ENCODE data around the gene CYP2W1.

Gene CYP2W1

GRCh38 chr7:1014681-1015080 lies 31.7 kb downstream of the CYP2W1 start:
- TF ChIP-seq GABPA (IDR thresholded peaks at IDR 0.05; ENCODE audit: low read depth), result no peak
- no peak for TF ChIP-seq POLR2AphosphoS5 (IDR thresholded peaks at IDR 0.05; ENCODE audit: low read depth)
- no peak for TF ChIP-seq CTCF (IDR thresholded peaks at IDR 0.05; ENCODE audit: insufficient read depth, low read length)
- no peak for TF ChIP-seq SPI1 (IDR thresholded peaks at IDR 0.05; ENCODE audit: borderline replicate concordance, low read depth)
- TF ChIP-seq REST (IDR thresholded peaks at IDR 0.05; ENCODE audit: insufficient replicate concordance, low read depth), result no peak
- no peak for DNase-seq (ENCODE audit: low read depth in 1 of 2, low spot score in 1 of 2)
- Histone ChIP-seq H3K27ac (replicated peaks) (no peak overlapping the region), H3K4me3 (replicated peaks; ENCODE audit: insufficient read depth, low read length) (no peak overlapping the region), H3K27me3 (ENCODE audit: insufficient read depth, poor library complexity, severe bottlenecking) (no peaks in the 10 kb centered on the region)

GRCh38 chr7:1015196-1016121 lies 32.5 kb downstream of the CYP2W1 start:
- no peak overlapping the region for H3K4me3 ChIP-seq (replicated peaks; ENCODE audit: insufficient read depth, low read length)
- H3K27ac ChIP-seq (replicated peaks), result no peak overlapping the region
- no peaks in the 10 kb centered on the region for H3K27me3 ChIP-seq (ENCODE audit: insufficient read depth, poor library complexity, severe bottlenecking)
- TF ChIP-seq SPI1 (IDR thresholded peaks at IDR 0.05; ENCODE audit: borderline replicate concordance, low read depth), result no peak
- TF ChIP-seq POLR2AphosphoS5 (IDR thresholded peaks at IDR 0.05; ENCODE audit: low read depth), result no peak
- no peak for TF ChIP-seq REST (IDR thresholded peaks at IDR 0.05; ENCODE audit: insufficient replicate concordance, low read depth)
- TF ChIP-seq GABPA (IDR thresholded peaks at IDR 0.05; ENCODE audit: low read depth), result no peak
- no peak for TF ChIP-seq CTCF (IDR thresholded peaks at IDR 0.05; ENCODE audit: insufficient read depth, low read length)
- no peak for DNase-seq (ENCODE audit: low read depth in 1 of 2, low spot score in 1 of 2)

- DNase-seq (ENCODE audit: low read depth in 1 of 2, low spot score in 1 of 2), result no peak
- TF ChIP-seq POLR2AphosphoS5 (IDR thresholded peaks at IDR 0.05; ENCODE audit: low read depth) (no peak), SPI1 (IDR thresholded peaks at IDR 0.05; ENCODE audit: borderline replicate concordance, low read depth) (no peak), GABPA (IDR thresholded peaks at IDR 0.05; ENCODE audit: low read depth) (no peak), CTCF (IDR thresholded peaks at IDR 0.05; ENCODE audit: insufficient read depth, low read length) (no peak), REST (IDR thresholded peaks at IDR 0.05; ENCODE audit: insufficient replicate concordance, low read depth) (no peak)
- Histone ChIP-seq H3K27ac (replicated peaks) (no peak overlapping the region), H3K27me3 (ENCODE audit: insufficient read depth, poor library complexity, severe bottlenecking) (no peaks in the 10 kb centered on the region), H3K4me3 (replicated peaks; ENCODE audit: insufficient read depth, low read length) (no peak overlapping the region)
Measured at GRCh38 chr7:1016577-1017531, 33.9 kb downstream of the CYP2W1 start.
